Measurements from ENCODE around the gene KLRC3.

- TF ChIP-seq CTCF (CRISPR knock-in tag; IDR thresholded peaks at IDR 0.05), result no peak
- no peak for TF ChIP-seq ELF1 (CRISPR knock-in tag; IDR thresholded peaks at IDR 0.05)
- no peak for TF ChIP-seq REST (IDR thresholded peaks at IDR 0.05; ENCODE audit: borderline replicate concordance in 1 of 2, low read depth in 1 of 2, low read length in 2 of 2)
- TF ChIP-seq, protein P1, sequence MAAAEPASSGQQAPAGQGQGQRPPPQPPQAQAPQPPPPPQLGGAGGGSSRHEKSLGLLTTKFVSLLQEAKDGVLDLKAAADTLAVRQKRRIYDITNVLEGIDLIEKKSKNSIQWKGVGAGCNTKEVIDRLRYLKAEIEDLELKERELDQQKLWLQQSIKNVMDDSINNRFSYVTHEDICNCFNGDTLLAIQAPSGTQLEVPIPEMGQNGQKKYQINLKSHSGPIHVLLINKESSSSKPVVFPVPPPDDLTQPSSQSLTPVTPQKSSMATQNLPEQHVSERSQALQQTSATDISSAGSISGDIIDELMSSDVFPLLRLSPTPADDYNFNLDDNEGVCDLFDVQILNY (CRISPR knock-in tag; conservative IDR thresholded peaks at IDR 0.05), result no peak
- TF ChIP-seq JUND (CRISPR knock-in tag; IDR thresholded peaks at IDR 0.05), result no peak
- TF ChIP-seq ZNF792 (CRISPR knock-in tag; IDR thresholded peaks at IDR 0.05), result no peak
- no peak for TF ChIP-seq TIGD3 (CRISPR knock-in tag; IDR thresholded peaks at IDR 0.05; ENCODE audit: borderline replicate concordance)
- no peak for TF ChIP-seq ZBTB43 (CRISPR knock-in tag; conservative IDR thresholded peaks at IDR 0.05)
- TF ChIP-seq SMC3 (IDR thresholded peaks at IDR 0.05; ENCODE audit: low read length), result 0 out of 2 replicates have a peak, but pooled peaks have one; percentile 30
- no peak for TF ChIP-seq HMG20A (CRISPR knock-in tag; IDR thresholded peaks at IDR 0.05; ENCODE audit: borderline replicate concordance)
- no peak for TF ChIP-seq SP1 (IDR thresholded peaks at IDR 0.05)
- TF ChIP-seq SP1 (CRISPR knock-in tag; IDR thresholded peaks at IDR 0.05), result peak; percentile 22; the same call in 1 of the 2 replicates
- no peak for TF ChIP-seq IRF2 (CRISPR knock-in tag; IDR thresholded peaks at IDR 0.05)
Observed at GRCh38 chr12:10366875-10367274, 53.5 kb downstream of the KLRC3 start.

Data from HepG2 (cell line).